Osteocyte (in vitro differentiated cells): ENCODE measurements around the gene PTPRR. TPM values are rescaled to one million over a fixed set of nuclear protein-coding genes. Genes with fewer than 3 reads are reported as not detected.

Source experiments
- DNase-seq: peaks from one replicate; pipeline ENCODE4 v3.0.0; 2021; ENCODE audit warnings: mixed read lengths; ENCODE audit not compliant: unreplicated experiment; ENCODE audit errors: extremely low spot score
- H3K27ac Mint-ChIP-seq: one replicate; pipeline ENCODE4 v1.8.0; 2021; ENCODE audit warnings: mild to moderate bottlenecking, mixed read lengths; ENCODE audit not compliant: unreplicated experiment
- H3K27me3 Mint-ChIP-seq: one replicate; pipeline ENCODE4 v1.8.0; 2021; ENCODE audit warnings: mixed read lengths; ENCODE audit not compliant: unreplicated experiment
- H3K36me3 Mint-ChIP-seq: one replicate; pipeline ENCODE4 v1.8.0; 2021; ENCODE audit warnings: mixed read lengths; ENCODE audit not compliant: unreplicated experiment
- H3K4me1 Mint-ChIP-seq: one replicate; pipeline ENCODE4 v1.8.0; 2021; ENCODE audit warnings: mixed read lengths; ENCODE audit not compliant: unreplicated experiment
- H3K4me3 Mint-ChIP-seq: one replicate; pipeline ENCODE4 v1.8.0; 2021; ENCODE audit warnings: mild to moderate bottlenecking, moderate library complexity, mixed read lengths; ENCODE audit not compliant: unreplicated experiment
- H3K9me3 Mint-ChIP-seq: one replicate; pipeline ENCODE4 v1.8.0; 2021; ENCODE audit warnings: mixed read lengths; ENCODE audit not compliant: unreplicated experiment
- CTCF ChIP-seq: fragments of 200-600 bp; sonication (generic); IDR thresholded peaks from 2 replicates; pipeline ENCODE4 v1.5.0; 2021; ENCODE audit warnings: antibody characterized with exemption, mild to moderate bottlenecking, moderate library complexity
- total RNA-seq: library from RNA; stranded (reverse); gene quantifications from 2 replicates; pipeline ENCODE4 v1.2.1, GENCODE V29; 2021

The PTPRR gene
- total RNA-seq, 1 donor from 2014 or later, result 0.21 TPM

- no peak for TF ChIP-seq CTCF
Measured at GRCh38 chr12:70721656-70722357, 198.7 kb downstream of the PTPRR start.

GRCh38 chr12:70721216-70721615, 199.3 kb downstream of the PTPRR start:
- no peak for TF ChIP-seq CTCF
- no peak for DNase-seq
- Mint-ChIP-seq H3K27me3 (peaks cover 21% of the 10 kb centered on the region), H3K27ac (no peak overlapping the region), H3K4me1 (peaks cover 3% of the 10 kb centered on the region), H3K4me3 (no peak overlapping the region), H3K36me3 (no peaks in the 10 kb centered on the region), H3K9me3 (no peaks in the 10 kb centered on the region)

More at GRCh38 chr12:70721656-70722357, 198.7 kb downstream of the PTPRR start:
- Mint-ChIP-seq H3K4me1 (peaks cover 3% of the 10 kb centered on the region), H3K27me3 (peaks cover 16% of the 10 kb centered on the region), H3K4me3 (no peak overlapping the region), H3K36me3 (no peaks in the 10 kb centered on the region), H3K27ac (no peak overlapping the region), H3K9me3 (no peaks in the 10 kb centered on the region)
- DNase-seq, result no peak

GRCh38 chr12:70719672-70720420, 200.7 kb downstream of the PTPRR start:
- H3K27ac Mint-ChIP-seq, result no peak overlapping the region
- H3K27me3 Mint-ChIP-seq, result peaks cover 26% of the 10 kb centered on the region
- no peaks in the 10 kb centered on the region for H3K36me3 Mint-ChIP-seq
- TF ChIP-seq CTCF, result peak; percentile 98
- H3K4me1 Mint-ChIP-seq, result peaks cover 3% of the 10 kb centered on the region
- peak overlapping the region; percentile 73 for H3K4me3 Mint-ChIP-seq
- no peak for DNase-seq
- H3K9me3 Mint-ChIP-seq, result no peaks in the 10 kb centered on the region

- no peaks in the 10 kb centered on the region for H3K9me3 Mint-ChIP-seq
- H3K4me3 Mint-ChIP-seq, result no peak overlapping the region
- no peak for TF ChIP-seq CTCF
- no peak overlapping the region for H3K27ac Mint-ChIP-seq
- peaks cover 26% of the 10 kb centered on the region for H3K27me3 Mint-ChIP-seq
- H3K4me1 Mint-ChIP-seq, result peaks cover 3% of the 10 kb centered on the region
- no peak for DNase-seq
- H3K36me3 Mint-ChIP-seq, result no peaks in the 10 kb centered on the region
Measured at GRCh38 chr12:70719071-70719470, 201.5 kb downstream of the PTPRR start.

GRCh38 chr12:70711831-70712230, 208.7 kb downstream of the PTPRR start:
- no peak for TF ChIP-seq CTCF
- Mint-ChIP-seq H3K27me3 (peaks cover 54% of the 10 kb centered on the region), H3K9me3 (no peaks in the 10 kb centered on the region), H3K27ac (no peak overlapping the region), H3K36me3 (no peaks in the 10 kb centered on the region), H3K4me1 (no peaks in the 10 kb centered on the region), H3K4me3 (no peak overlapping the region)
- no peak for DNase-seq
